Common myeloid progenitor, CD34-positive (primary cell): Measurements from ENCODE around the gene TMEM25.
A peak's percentile ranks its signal among the peaks of the same experiment; 100 is the strongest.

Experiments used
- CTCF ChIA-PET: fragments of 350-600 bp; sonication (Branson Sonifier 250); formaldehyde crosslinking; loops from one replicate; lab custom pipeline; 2021; ENCODE audit warnings: antibody characterized with exemption; lab: Charles Lee
- POLR2A ChIA-PET: fragments of 350-600 bp; sonication (Branson Sonifier 250); formaldehyde crosslinking; loops from one replicate; lab custom pipeline; 2021; ENCODE audit warnings: antibody characterized with exemption; lab: Charles Lee
- DNase-seq, 3 donors: peaks; one replicate each; pipeline versions ENCODE4 v3.0.0 to v3.0.0-alpha.2; 2013
- H3K27ac ChIP-seq, 2 experiments: 1 replicate in 1 of 2; 2 replicates in 1 of 2; pipeline ENCODE4 v1.7.0; 2013; ENCODE audit warnings: inconsistent platforms in 2 of 2, low read length in 2 of 2, mild to moderate bottlenecking in 2 of 2, low read depth in 1 of 2, moderate library complexity in 1 of 2; ENCODE audit not compliant: severe bottlenecking in 2 of 2, insufficient read depth in 1 of 2, poor library complexity in 1 of 2
- H3K27me3 ChIP-seq, 5 experiments: replicated peaks in 2 of 5; 1 replicate in 3 of 5; 2 replicates in 2 of 5; pipeline versions ENCODE4 v1.6.1 to v1.7.0; 2013; ENCODE audit warnings: low read length in 4 of 5, mild to moderate bottlenecking in 2 of 5, moderate library complexity in 2 of 5, inconsistent platforms in 1 of 5; ENCODE audit not compliant: insufficient read depth in 5 of 5, control insufficient read depth in 4 of 5
- H3K36me3 ChIP-seq, 4 experiments: 1 replicate in 2 of 4; 2 replicates in 2 of 4; pipeline versions ENCODE4 v1.6.1 to v1.7.0; 2013; ENCODE audit warnings: low read length in 3 of 4, control low read depth in 1 of 4, mild to moderate bottlenecking in 1 of 4; ENCODE audit not compliant: control insufficient read depth in 4 of 4, insufficient read depth in 4 of 4
- H3K4me1 ChIP-seq, 4 experiments: 1 replicate in 3 of 4; 2 replicates in 1 of 4; pipeline versions ENCODE4 v1.6.1 to v1.7.1; 2013; ENCODE audit warnings: low read length in 3 of 4, mild to moderate bottlenecking in 3 of 4, control low read depth in 1 of 4, inconsistent platforms in 1 of 4, moderate library complexity in 1 of 4; ENCODE audit not compliant: control insufficient read depth in 4 of 4, insufficient read depth in 4 of 4; ENCODE audit errors: control extremely low read depth in 1 of 4
- H3K4me3 ChIP-seq, 7 experiments: 1 replicate in 4 of 7; 2 replicates in 3 of 7; pipeline versions ENCODE4 v1.5.1 to v1.7.0; 2013; ENCODE audit warnings: mild to moderate bottlenecking in 7 of 7, low read length in 6 of 7, moderate library complexity in 6 of 7, inconsistent platforms in 2 of 7, low read depth in 2 of 7, control low read depth in 1 of 7; ENCODE audit not compliant: insufficient read depth in 4 of 7, control insufficient read depth in 1 of 7; ENCODE audit errors: extremely low read depth in 1 of 7
- H3K9me3 ChIP-seq, 5 experiments: 1 replicate in 4 of 5; 2 replicates in 1 of 5; pipeline versions ENCODE4 v1.6.1 to v1.7.1; 2013; ENCODE audit warnings: low read length in 4 of 5, mild to moderate bottlenecking in 2 of 5, inconsistent platforms in 1 of 5, low read depth in 1 of 5, moderate library complexity in 1 of 5; ENCODE audit not compliant: control insufficient read depth in 4 of 5, insufficient read depth in 2 of 5; ENCODE audit errors: control extremely low read depth in 1 of 5
- WGBS: methylation state at CpG from one replicate; pipeline ENCODE4 v1.1.5; 2013; ENCODE audit not compliant: insufficient coverage; 5-methylcytosine and 5-hydroxymethylcytosine counted together

TMEM25 gene

DNA sequence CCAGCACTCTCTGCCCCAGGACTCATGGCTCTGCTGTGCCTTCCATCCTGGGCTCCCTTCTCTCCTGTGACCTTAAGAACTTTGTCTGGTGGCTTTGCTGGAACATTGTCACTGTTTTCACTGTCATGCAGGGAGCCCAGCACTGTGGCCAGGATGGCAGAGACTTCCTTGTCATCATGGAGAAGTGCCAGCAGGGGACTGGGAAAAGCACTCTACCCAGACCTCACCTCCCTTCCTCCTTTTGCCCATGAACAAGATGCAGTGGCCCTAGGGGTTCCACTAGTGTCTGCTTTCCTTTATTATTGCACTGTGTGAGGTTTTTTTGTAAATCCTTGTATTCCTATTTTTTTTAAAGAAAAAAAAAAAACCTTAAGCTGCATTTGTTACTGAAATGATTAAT lies 6.6 kb upstream of the TMEM25 start:
- H3K36me3 ChIP-seq, result peaks cover 15 to 42% (median 32%) of the 10 kb centered on the region in 4 experiments
- peak in 1 of 3 donors; percentile 25 for DNase-seq
- H3K9me3 ChIP-seq, result no peaks in the 10 kb centered on the region
- POLR2A ChIA-PET, result interaction anchor here (0.8 to 1.5 kb wide), 3 partner anchors 9 to 39 kb away, joined by 3 to 13 read pairs (median 3); no protein-coding TSS in a partner anchor
- peak overlapping the region in 1 of 2 experiments; percentile 41 for H3K27ac ChIP-seq
- CTCF ChIA-PET, result interaction anchor here (0.6 to 1.1 kb wide), 2 partner anchors 8 to 692 kb away, joined by 3 read pairs; no protein-coding TSS in a partner anchor
- H3K4me3 ChIP-seq, result peak overlapping the region in 5 of 7 experiments; percentile 7 to 43 (median 32)
- H3K4me1 ChIP-seq, result peaks cover 13 to 65% (median 52%) of the 10 kb centered on the region in 4 experiments
- no peaks in the 10 kb centered on the region for H3K27me3 ChIP-seq

DNA sequence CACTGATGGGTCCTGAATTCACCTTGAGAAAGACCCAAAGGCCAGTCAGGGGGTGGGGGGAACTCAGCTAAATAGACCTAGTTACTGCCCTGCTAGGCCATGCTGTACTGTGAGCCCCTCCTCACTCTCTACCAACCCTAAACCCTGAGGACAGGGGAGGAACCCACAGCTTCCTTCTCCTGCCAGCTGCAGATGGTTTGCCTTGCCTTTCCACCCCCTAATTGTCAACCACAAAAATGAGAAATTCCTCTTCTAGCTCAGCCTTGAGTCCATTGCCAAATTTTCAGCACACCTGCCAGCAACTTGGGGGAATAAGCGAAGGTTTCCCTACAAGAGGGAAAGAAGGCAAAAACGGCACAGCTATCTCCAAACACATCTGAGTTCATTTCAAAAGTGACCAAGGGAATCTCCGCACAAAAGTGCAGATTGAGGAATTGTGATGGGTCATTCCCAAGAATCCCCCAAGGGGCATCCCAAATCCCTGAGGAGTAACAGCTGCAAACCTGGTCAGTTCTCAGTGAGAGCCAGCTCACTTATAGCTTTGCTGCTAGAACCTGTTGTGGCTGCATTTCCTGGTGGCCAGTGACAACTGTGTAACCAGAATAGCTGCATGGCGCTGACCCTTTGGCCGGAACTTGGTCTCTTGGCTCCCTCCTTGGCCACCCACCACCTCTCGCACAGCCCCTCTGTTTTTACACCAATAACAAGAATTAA lies 6.1 kb upstream of the TMEM25 start:
- Histone ChIP-seq H3K36me3 (peaks cover 13 to 36% (median 26%) of the 10 kb centered on the region in 4 experiments), H3K4me1 (peaks cover 13 to 71% (median 57%) of the 10 kb centered on the region in 4 experiments), H3K9me3 (no peaks in the 10 kb centered on the region), H3K4me3 (peak overlapping the region in 3 of 7 experiments; percentile 32 to 43 (median 38)), H3K27ac (peak overlapping the region in 1 of 2 experiments; percentile 6), H3K27me3 (no peaks in the 10 kb centered on the region)
- ChIA-PET CTCF (interaction anchor here (0.6 to 1.1 kb wide), 2 partner anchors 9 to 692 kb away, joined by 3 read pairs; no protein-coding TSS in a partner anchor), POLR2A (interaction anchor here (1.2 to 1.5 kb wide), 2 partner anchors 9 to 11 kb away, joined by 3 to 13 read pairs; no protein-coding TSS in a partner anchor)
- 65% methylated on average over 5 of the region's 6 CpGs for WGBS
- DNase-seq, result peak; percentile 48 to 78 (median 74)

DNA sequence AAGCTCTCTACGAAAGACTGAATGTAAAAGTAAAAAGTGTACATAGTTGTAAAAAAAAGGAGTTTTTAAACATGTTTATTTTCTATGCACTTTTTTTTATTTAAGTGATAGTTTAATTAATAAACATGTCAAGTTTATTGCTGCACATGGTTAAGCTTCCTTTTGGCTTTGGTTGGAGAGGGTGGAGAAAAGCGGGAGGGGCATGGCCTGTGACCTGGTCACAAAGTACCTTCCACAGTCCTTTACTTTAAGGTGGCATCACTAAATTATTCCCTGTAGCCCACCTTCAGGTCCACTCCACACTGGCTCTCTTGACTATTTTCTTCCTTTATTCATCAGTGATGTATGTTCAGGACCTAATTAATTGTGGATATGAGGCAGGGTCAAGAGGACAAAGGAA lies 4.3 kb upstream of the TMEM25 start:
- H3K27me3 ChIP-seq, result no peaks in the 10 kb centered on the region
- ChIA-PET CTCF (interaction anchor here (0.7 to 1.2 kb wide), 3 partner anchors 10 to 17 kb away, joined by 3 read pairs; no protein-coding TSS in a partner anchor), POLR2A (interaction anchor here (0.6 kb wide), 1 partner anchor 8 kb away, joined by 3 read pairs; no protein-coding TSS in a partner anchor)
- no peak for DNase-seq
- 80% methylated on average over 1 of the region's 2 CpGs for WGBS
- H3K4me3 ChIP-seq, result no peak overlapping the region
- no peaks in the 10 kb centered on the region for H3K9me3 ChIP-seq
- H3K36me3 ChIP-seq, result peaks cover 7 to 21% (median 13%) of the 10 kb centered on the region in 4 experiments
- peaks cover 13 to 82% (median 70%) of the 10 kb centered on the region in 4 experiments for H3K4me1 ChIP-seq
- no peak overlapping the region for H3K27ac ChIP-seq

DNA sequence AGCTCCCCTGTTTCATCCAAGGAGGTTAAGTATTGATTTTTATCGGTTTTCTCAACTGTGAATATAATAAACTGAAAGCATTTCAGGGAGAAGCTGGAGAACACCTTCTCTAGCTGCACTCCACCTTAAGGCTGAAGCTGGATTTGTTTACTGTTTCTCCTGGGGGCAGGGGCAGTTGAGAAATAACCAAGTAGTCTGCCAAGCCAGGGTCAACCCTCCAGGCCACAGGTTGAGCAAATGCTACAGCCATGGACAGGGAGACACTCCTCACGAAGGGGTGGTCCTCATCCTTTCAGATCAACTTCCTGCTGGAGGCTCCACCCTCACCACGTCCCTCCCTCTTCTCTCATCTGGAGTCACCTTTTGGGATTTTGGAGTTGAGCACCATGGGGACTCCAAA lies 3.9 kb upstream of the TMEM25 start, which contains the start of gene TTC36:
TSS of gene TTC36 (plus strand) at position 366 of the 400 bp plus-strand sequence. CDS start at position 387, 21 bp downstream.
- Histone ChIP-seq H3K27me3 (no peaks in the 10 kb centered on the region), H3K36me3 (peaks cover 7 to 17% (median 9%) of the 10 kb centered on the region in 4 experiments), H3K27ac (no peak within 1 kb of the TSS), H3K9me3 (no peaks in the 10 kb centered on the region), H3K4me1 (peaks cover 13 to 82% (median 70%) of the 10 kb centered on the region in 4 experiments), H3K4me3 (no peak within 1 kb of the TSS)
- CTCF ChIA-PET, result interaction anchor here (0.7 to 1.2 kb wide), 2 partner anchors 10 to 17 kb away, joined by 3 read pairs; no protein-coding TSS in a partner anchor
- POLR2A ChIA-PET, result no interaction called here
- WGBS, result no CpG with 5 or more reads among the region's 3 CpGs
- DNase-seq, result no peak

DNA sequence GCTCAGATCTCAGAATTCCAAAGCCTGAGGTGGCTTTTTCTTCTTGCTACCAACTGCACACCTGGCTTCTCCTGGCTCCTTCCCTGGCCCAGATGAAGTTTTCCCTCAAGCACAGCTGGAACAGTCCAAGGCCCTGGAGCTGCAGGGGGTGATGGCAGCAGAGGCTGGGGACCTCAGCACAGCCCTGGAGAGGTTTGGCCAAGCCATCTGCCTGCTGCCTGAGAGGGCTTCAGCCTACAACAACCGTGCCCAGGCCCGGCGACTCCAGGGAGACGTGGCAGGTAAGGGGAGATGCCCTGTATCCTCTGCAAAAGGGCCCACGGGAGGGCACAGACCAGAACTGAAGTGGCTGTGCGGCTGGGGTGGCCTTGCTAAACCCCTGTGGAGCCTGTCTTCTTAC lies 2.5 kb upstream of the TMEM25 start:
- 100% methylated on average over 6 of the region's 6 CpGs for WGBS
- no peak for DNase-seq
- POLR2A ChIA-PET, result no interaction called here
- H3K27me3 ChIP-seq, result no peaks in the 10 kb centered on the region
- CTCF ChIA-PET, result interaction anchor here (1.1 to 1.5 kb wide), 2 partner anchors 13 to 44 kb away, joined by 3 read pairs; partner anchors contain the start of gene ARCN1
- peaks cover 0 to 8% (median 2%) of the 10 kb centered on the region in 4 experiments for H3K36me3 ChIP-seq
- H3K4me3 ChIP-seq, result no peak overlapping the region
- no peak overlapping the region for H3K27ac ChIP-seq
- no peaks in the 10 kb centered on the region for H3K9me3 ChIP-seq
- peaks cover 9 to 69% (median 57%) of the 10 kb centered on the region in 4 experiments for H3K4me1 ChIP-seq

DNA sequence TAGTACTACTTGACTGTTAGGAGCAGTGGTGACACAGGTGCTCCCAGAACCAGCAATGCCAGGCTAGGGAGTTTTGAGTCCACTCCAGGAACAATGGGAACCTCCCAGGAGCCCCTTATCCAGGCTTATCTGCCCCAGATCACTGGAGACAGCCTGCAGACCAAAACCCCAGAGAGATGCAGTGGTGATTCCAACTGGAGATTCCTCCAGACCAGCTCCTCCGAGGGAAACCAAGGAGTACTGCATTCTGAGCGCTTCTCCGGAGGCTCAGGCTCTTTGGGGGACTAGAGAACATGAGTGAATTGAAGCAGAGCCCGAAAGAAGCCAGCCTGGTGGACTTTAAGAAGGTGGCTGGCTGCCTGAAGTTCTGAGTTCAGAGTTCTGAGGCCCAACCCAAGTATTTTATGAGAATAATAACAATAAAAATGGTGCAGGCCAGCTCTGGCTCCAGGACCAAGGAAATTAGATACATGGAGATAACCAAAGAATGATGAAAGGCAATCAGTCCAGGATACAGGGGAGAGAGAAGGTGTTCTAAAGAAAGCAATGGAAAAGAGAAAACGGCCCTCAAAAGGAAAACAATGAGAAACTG lies 1.3 kb upstream of the TMEM25 start:
- H3K36me3 ChIP-seq, result peaks cover 0 to 18% (median 2%) of the 10 kb centered on the region in 4 experiments
- DNase-seq, result no peak
- H3K4me3 ChIP-seq, result peak overlapping the region in 5 of 7 experiments; percentile 66 to 98 (median 92)
- no peaks in the 10 kb centered on the region for H3K9me3 ChIP-seq
- POLR2A ChIA-PET, result no interaction called here
- CTCF ChIA-PET, result interaction anchor here (0.8 to 1.4 kb wide), 5 partner anchors 13 to 94 kb away, joined by 3 read pairs; partner anchors contain the start of gene ARCN1
- no peaks in the 10 kb centered on the region for H3K27me3 ChIP-seq
- WGBS, result 87% methylated on average over 5 of the region's 5 CpGs
- peak overlapping the region in 1 of 2 experiments; percentile 69 for H3K27ac ChIP-seq
- H3K4me1 ChIP-seq, result peaks cover 0 to 57% (median 45%) of the 10 kb centered on the region in 4 experiments
